Kasumi-1 (cell line): Measurements from ENCODE around the gene MYBL2.
"Not testable (repeated sequence)": the region's sequence is repeated elsewhere in the genome, so short reads cannot be mapped to it uniquely, and the experiment has no call there.

Experiments
- DNase-seq, 2 experiments: peaks; one replicate each; lab custom pipeline; 2025; lab: John Stamatoyannopoulos, UW

MYBL2 gene

DNA sequence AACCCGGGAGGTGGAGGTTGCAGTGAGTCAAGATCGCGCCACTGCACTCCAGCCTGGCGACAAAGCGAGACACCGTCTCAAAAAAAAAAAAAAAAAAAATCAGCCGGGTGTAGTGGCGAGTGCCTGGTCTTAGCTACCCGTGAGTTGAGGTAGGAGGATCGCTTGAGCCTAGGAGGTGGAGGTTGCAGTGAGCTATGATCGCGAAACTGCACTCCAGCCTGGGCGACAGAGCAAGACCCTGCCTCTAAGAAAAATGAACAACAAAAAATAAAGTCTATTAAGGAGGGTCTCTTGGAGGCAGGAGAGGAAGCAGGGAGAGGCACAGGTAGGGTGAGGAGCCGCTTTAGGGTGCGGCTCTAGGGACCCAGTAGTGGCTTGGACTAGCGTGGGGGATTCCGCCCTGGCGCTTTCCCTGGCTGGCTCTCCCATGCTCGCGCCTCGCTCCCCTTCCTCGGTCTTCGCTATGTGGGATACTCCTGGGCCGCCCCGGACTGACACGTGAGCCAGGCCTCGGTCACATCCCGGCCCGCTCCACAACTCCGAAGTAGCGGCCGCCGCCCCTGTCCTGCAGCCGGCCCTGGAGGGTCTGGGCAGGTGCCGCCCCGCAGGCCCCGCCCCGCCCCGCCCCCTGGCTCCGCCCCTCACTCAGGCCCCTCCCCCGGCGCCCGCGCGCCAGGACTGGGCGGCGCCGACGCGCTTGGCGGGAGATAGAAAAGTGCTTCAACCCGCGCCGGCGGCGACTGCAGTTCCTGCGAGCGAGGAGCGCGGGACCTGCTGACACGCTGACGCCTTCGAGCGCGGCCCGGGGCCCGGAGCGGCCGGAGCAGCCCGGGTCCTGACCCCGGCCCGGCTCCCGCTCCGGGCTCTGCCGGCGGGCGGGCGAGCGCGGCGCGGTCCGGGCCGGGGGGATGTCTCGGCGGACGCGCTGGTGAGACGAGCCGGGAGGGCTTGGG lies at the start of gene MYBL2:
MYBL2 (plus strand) TSS at position 739 of the 953 bp plus-strand sequence; CDS start at position 909, 170 bp downstream.
- peak; percentile 54 to 70 for DNase-seq

DNA sequence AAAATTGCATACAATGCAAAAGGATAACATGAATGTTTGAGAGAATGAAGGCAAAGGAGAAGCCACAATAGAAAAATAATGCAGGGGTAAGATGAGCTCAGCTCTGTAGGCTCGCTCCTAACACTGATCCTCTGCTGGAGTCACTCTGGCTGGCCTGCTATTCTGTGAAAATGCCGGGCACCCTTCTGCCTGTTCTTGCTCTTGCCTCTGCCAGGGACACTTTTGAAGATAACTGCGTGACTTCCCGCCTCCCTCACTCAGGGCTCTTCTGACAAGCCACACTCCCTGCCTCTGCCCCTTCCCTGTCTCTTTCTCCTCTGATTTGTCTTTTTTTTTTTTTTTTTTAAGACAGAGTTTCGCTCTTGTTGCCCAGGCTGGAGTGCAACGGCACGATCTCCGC lies 35.3 kb upstream of the MYBL2 start:
- DNase-seq: no peak

DNA sequence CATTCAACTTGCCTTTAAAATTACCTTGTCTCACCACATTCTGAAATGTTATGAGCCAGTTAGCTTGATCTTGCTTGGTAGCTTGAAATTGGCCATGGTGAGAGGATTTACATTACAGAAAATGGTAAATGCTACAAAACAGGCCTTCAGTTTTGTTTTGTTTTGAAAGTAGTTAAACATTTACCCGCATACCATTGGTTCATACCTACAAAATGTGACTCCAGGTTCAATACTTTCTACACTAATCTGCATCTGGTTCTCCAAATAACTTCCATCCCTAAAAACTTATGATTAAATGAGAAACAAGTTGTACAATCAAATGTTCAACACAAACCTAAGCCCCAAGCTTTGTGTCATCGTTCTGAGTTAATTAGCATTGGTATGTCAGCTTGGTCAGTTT lies 30.5 kb upstream of the MYBL2 start:
- no peak for DNase-seq

DNA sequence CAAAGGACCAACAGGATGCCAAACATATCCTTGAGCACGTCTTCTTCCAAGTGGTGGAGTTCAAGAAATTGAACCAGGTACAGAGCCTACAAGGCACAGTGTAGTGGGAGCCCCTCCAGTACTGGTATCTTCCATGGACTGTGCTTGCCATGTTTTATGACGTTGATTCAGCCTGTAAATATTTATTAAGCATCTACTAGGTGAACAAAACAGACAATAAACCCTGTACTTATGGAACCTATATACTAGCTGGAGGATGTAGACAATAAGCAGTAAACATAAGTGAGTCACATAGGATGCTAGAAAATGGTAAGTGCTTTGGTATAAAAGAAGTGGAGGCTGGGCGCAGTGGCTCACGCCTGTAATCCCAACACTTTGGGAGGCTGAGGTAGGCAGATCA lies 24.4 kb upstream of the MYBL2 start:
- DNase-seq: no peak

DNA sequence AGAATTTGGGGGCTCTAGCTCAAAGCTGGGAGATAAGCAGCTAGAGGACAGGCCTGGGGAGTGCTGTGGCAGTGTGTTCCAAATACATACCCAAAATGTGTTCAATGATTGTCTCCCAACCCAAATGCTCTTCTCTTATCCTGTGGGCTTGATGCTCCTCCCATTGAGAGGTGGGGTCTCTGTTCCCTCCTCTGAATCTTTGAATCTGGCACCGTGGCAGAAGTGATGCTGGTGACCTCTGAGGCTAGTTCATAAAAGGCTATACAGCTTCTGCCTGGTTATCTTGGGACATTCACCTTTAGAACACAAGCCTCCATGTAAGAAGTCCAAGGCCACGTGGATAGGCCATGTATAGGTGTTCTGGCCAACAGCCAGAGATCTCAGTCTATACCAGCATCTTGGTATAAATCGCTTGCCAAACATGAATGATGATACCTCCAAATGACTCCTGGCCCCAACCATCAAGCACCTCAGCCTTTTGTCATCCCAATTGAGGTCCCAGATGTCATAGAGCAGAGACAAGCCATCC lies 15.9 kb upstream of the MYBL2 start:
- DNase-seq: no peak

DNA sequence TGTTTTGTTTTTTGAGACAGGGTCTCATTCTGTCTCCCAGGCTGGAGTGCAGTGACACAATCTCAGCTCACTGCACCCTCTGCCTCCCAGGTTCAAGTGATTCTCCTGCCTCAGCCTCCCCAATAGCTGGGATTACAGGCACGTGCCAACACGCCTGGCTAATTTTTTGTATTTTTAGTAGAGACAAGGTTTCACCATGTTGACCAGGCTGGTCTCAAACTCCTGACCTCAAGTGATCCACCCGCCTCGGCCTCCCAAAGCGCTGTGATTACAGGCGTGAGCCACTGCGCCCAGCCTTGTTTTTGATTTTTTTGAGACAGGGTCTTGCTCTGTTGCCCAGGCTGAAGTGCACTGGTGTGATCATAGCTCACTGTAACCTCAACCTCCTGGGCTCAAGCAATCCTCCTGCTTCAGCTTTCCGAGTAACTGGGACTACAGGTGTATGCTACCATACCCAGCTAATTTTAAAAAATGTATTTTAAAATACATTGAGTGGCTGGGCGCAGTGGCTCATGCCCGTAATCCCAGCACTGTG lies 15.2 kb upstream of the MYBL2 start:
- DNase-seq: not testable (repeated sequence)

DNA sequence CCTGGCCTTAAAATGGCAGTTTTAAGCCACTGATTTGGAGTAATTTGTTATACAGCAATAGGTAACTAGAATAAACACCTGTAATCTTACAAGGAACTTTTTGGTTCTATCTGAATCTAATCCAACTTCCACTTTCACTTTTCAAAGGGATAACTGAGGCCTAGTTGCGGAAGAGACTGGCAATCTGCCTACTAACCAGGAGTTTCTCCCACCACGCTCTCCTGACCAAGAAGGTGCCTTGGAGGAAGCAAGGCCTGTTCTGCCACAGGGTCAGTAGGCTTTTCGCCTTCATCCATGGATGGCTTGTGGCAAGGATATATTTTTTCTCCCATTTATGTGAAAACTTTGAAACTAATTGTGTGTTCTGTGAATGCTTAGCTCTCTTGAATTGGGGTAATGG lies 12.9 kb upstream of the MYBL2 start:
- DNase-seq: no peak

DNA sequence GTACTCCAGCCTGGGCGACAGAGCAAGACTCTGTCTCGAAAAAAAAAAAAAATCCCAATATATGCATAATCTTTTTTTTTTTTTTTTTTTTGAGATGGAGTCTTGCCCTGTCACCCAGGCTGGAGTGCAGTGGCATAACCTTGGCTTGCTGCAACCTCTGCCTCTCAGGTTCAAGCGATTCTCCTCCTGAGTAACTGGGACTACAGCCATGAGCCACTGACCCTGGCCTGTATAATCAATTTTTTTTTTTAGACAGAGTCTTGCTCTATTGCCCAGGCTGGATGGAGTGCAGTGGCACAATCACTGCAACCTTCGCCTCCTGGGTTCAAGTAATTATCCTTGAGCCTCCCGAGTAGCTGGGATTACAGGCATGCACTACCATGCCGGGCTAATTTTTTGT lies 11.7 kb upstream of the MYBL2 start:
- DNase-seq: not testable (repeated sequence)

DNA sequence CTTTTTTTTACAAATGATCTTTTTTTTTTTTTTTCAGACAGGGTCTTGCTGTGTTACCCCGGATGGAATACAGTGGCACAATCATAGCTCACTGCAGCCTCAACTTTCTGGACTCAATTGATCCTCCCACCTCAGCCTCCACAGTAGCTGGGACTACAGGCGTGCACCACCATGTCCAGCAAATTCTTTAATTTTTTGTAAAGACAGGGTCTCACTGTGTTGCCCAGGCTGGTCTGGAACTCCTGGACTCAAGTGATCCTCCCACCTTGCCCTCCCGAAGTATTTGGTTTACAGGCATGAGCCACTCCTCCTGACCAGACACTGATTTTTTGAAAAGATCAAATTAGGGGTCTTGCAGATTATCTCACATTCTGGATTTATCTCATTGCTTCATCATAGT lies 11.0 kb upstream of the MYBL2 start:
- no peak for DNase-seq

DNA sequence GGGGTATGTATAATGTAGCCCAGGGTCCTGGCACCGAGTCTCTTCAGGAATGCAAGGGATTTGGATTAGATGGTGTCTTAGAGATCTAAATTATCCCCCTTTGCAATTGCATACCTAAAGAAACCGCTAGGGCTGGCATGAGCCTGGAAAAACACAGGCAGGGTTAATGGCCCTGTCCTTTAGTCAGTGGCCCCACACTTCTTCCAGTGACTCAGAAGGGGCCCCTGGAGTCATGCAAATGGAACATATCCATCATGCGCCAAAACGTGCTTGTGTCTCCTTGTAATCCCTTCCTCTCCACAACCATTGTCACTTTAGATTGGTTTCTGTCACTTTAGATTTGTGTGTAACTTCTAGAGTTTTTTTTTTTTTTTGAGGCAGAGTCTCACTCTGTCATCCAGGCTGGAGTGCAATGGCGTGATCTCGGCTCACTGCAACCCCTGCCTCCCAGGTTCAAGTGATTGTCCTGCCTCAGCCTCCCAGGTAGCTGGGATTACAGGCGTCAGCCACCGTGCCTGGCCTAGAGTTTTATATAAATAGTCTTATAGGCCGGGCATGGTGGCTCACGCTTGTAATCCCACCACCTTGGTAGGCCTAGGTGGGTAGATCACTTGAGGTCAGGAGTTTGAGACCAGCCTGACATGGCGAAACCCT lies 8.7 kb upstream of the MYBL2 start:
- DNase-seq: peak in 1 of 2 experiments; percentile 71

DNA sequence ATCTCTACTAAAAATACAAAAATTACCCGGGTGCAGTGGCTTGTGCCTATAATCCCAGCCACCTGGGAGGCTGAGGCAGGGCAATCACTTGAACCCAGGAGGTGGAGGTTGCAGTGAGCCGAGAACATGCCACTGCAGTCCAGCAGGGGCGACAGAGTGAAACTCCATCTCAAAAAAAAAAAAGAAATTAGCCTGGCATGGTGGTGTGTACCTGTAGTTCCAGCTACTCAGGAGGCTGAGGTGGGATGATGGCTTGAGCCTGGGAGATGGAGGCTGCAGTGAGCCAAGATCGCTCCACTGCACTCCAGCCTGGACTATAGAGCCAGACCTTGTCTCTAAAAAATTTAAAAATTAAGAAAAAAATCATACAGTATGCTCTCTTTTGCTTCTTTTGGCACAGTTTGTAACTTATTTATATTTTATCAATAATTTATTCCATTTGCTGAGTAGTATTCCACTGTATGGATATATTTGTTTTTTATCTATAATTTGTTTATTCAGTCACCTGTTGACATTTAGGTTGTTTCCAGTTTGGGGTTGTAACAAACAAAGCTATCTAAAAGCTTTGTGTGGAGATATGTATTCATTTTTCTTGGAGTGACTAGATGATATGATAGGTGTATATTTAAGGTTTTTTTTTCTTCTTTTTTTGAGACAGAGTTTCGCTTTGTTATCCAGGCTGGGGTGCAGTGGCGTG lies 8.0 kb upstream of the MYBL2 start:
- no peak for DNase-seq

DNA sequence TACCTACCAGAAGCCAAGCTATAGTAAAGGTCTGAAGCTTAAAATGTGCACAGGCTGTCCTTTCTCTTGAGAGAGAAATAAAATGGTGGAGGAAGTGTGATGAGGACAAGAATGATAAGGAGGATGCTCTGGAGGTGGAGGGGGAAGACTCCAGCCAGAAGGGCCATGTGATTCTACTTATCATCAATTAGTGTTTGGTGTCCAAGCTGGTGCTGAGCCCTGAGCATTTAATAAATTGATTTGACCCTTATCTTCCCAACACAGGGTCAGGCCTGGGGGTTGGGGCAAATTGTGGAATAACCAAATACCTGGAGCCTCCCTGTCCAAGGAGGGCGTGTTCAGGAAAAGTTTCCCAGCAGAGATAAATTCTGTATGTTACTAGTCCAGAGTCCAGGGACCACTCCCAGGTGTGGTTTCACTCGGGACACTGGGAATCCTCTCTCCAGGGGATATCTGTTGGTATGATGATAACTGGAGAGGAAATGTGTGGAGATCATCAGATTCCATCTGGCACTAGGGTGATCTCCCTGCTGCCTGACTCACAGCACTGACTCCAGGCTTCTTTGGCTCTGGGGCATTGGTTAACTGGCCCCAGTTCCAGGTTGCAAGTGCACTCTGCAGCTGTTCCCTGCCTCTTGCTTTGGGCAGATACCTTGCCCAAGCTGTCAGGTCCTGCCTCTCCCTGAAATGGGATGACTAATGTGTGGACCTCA lies 3.8 kb upstream of the MYBL2 start:
- no peak for DNase-seq

DNA sequence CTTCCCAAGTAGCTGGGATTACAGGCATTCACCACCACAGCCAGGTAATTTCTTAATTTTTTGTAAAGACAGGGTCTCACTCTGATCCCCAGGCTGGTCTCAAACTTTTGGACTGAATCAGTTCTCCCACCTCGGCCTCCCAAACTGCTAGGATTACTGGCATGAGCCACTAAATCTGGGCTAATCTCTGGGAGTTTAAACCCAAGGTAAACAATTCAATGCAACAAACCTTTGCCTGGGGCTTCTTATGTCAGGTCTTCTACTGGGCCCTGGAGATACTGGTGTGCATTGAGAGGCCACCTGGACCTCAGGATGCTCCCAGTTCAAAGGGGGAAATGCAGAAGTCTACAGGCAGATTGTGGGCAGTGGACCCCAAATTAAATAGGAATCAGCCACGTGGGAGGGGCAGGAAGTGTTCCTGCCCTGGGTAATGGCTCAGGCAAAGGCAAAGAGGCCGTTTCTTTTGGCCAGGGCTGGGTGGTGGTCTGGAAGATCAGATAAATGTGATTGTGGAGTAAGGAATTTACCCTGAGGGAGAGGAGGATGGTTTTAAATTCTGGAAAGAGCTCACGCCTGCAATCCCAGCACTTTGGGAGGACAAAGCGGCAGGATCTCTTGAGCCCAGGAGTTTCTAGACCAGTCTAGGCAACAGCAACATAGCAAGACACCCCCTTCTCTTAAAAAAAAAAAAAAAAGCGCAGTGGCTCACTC lies 1.3 kb upstream of the MYBL2 start:
- no peak for DNase-seq

DNA sequence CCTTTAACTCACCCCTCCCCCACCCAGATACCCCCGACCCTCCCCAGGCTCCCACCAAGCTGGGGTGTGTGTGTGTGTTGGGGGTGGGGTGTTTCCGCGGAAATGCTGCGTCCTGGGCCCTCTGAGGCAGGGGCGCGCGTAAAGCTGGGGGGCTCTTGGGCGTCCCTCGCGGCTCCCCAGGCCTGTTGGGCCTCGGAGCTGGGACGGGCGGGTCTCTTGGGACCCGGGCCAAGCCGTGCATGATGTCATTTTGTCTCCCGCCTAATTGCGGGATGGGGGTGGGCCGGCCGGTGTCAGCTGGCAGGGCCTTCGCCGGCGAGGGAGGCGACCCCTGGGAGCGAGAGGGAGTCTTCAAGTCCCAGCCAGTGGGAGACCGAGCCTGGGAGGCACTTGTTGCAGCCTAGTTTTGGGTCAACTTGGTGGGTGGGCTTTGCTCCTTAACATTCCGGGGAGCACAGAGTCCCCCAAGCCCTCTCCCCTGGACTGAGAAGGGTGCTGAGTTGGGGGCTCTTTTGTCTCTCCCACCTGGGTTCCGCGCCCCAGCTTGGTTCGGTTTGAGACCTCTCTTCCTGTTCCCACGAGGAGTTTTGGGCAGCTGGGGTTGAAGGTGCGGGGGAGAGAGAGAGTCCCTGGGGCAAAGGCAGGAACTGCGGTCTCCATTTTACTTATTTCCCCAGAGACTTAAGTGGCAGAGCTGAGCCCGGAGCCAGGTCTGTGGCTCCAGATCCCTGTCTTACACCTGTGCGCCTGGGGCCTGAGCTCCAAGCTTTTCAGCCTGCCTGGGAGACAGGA lies 623 bp downstream of the MYBL2 start:
- peak; percentile 12 to 23 for DNase-seq

DNA sequence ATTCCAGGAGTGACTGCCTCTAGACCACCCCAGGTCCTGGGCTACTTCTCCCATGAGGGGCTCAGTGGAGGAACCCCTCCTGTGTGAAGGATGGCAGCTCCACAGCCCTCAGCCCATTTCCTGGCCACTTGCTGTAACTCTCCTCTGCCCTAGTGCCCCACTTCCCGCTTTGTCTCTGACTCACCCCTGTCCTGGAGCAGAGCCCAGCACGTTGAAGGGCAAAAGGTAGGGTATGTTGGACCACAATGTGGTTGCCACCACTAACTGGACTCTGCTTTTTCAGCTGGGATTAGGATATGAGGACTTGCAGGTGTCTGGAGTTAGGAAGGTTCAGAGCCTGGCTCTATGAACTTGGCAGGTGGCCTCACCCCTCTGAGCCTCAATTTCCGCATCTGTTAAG lies 2.4 kb downstream of the MYBL2 start:
- no peak for DNase-seq

DNA sequence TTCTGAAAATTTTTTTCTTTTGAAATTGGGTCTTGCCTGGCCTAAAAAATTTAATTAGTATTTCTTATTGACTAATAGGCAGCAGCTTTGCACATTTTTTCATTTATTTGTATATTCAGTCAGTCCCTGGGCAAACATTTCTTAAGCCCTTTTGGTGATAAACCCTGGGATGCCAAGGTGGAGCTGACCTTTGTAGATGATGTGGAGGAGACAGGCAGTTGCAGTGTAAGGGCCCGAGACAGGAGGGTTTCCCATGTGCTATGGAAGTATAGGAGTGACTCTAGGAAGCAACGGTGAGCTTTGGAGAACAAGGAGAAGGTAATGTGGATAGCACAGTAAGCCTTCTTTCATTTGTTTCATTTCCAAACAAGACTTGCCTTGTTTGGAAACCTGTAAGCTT lies 3.5 kb downstream of the MYBL2 start:
- DNase-seq: no peak

DNA sequence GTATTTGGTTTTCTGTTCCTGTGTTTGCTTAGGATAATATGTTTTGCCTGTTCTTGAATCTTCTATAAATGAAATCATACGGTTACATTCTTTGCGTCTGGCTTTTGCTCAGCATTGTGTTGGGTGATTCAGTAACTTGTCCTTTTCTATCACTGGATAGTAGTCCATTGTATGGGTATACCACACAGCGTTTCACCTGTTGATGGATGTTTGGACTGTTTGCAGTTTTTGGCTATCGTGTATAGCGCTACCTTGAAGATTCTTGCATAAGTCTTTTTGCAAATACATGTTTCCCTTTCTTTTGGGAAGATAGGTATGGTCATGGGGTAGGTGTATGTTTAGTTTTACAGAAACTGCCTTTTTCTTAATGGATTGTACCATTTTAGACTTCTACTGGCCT lies 9.5 kb downstream of the MYBL2 start:
- no peak for DNase-seq

DNA sequence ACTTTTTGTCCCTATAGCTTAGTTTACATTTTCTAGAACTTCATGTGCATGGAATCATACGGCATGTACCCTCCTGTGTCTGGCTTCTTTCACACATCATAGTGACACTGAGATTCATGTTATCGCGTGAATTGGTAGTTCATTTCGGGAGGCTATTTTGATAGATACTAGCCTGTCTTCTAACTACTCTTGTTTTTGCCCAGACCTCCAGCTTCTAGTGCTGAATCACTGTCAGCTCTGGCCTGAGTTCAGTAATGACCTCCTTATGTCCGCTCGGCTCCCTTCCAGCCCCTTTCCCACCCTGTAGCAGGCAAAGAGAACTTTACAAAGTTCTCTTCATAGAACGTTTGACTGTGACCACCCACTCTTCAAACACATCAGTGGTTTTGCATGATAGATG lies 14.1 kb downstream of the MYBL2 start:
- DNase-seq: no peak

DNA sequence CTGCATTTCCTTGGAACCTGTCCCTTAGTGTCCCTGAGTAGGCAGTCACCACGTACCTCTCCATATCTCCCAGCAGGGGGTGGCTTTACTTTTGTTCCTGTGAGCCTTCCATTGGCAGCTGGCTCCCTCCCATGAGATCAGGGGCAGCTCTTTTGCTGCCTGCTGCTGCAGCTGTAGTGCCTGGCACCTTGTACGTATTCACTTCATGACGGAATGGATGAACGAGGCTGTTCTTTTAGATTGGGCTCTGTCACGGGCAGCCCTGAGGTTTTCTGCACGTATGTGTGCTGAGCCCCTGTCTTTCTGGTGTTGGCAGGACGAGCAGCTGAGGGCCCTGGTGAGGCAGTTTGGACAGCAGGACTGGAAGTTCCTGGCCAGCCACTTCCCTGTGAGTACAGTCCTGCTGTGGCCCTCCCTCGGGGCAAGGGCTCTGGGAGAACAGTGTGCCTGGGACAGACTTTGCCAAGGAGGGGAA lies 14.6 kb downstream of the MYBL2 start:
- DNase-seq: peak; percentile 6 to 23

DNA sequence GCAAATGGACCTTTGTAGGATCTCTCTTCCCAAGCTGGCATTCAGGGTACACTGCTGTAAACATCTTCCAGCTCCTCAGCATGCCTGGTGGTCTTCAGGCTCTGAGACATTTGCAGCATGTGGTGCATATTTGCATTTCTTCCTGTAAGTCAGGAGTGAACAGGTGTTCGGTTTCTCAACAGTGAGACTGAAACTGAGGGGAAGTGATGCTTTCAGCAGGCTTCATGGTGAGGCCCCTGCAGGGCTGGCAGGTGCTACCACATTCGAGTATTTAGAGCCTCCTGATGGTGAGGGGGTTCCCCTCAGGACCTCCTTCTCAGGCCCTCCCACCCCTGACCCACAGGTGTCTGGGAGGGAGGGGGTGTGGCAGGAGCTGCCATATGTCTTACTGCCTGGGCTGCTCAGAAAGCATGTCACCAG lies 15.1 kb downstream of the MYBL2 start:
- DNase-seq: no peak
